SU-DHL-6 (cell line): Measurements from ENCODE around the gene C1QTNF8.

Experiments
- H2AFZ ChIP-seq: fragments of 200-600 bp; sonication (generic); 2 replicates; pipeline ENCODE4 v1.6.1; 2014; ENCODE audit warnings: low read depth, mild to moderate bottlenecking, moderate library complexity, mixed read lengths, antibody characterized with exemption, low read length; ENCODE audit not compliant: severe bottlenecking
- H3F3A ChIP-seq: fragments of 200-600 bp; shearing (Covaris generic); 2 replicates; pipeline ENCODE4 v1.6.0; 2016; ENCODE audit warnings: antibody characterized with exemption, mild to moderate bottlenecking; ENCODE audit not compliant: insufficient read depth
- H3K27ac ChIP-seq: fragments of 200-600 bp; sonication (generic); 2 replicates; pipeline ENCODE4 v1.5.1; 2016; ENCODE audit warnings: low read depth, mild to moderate bottlenecking, low read length, moderate library complexity, mixed read lengths
- H3K27me3 ChIP-seq: fragments of 200-600 bp; sonication (generic), shearing (Covaris generic); 2 replicates; pipeline ENCODE4 v1.6.0; 2014; ENCODE audit warnings: mild to moderate bottlenecking, low read length
- H3K36me3 ChIP-seq: fragments of 200-600 bp; sonication (generic); 2 replicates; pipeline ENCODE4 v1.6.1; 2014; ENCODE audit warnings: mild to moderate bottlenecking, low read length, mixed read lengths
- H3K4me2 ChIP-seq: fragments of 300-600, 200-600 bp; shearing (Covaris generic), sonication (generic); 2 replicates; pipeline ENCODE4 v1.6.0; 2014; ENCODE audit warnings: low read length, low read depth, mild to moderate bottlenecking; ENCODE audit not compliant: poor library complexity, severe bottlenecking
- H3K4me3 ChIP-seq: fragments of 200-600 bp; sonication (generic); 2 replicates; pipeline ENCODE4 v1.5.1; 2014; ENCODE audit warnings: antibody characterized with exemption, low read length, mild to moderate bottlenecking, mixed read lengths; ENCODE audit not compliant: insufficient read depth, poor library complexity, severe bottlenecking
- H3K79me2 ChIP-seq: fragments of 200-600 bp; sonication (generic); 2 replicates; pipeline ENCODE4 v1.6.1; 2014; ENCODE audit warnings: mild to moderate bottlenecking, low read length, moderate library complexity; ENCODE audit not compliant: insufficient read depth
- H3K9ac ChIP-seq: fragments of 200-600 bp; sonication (generic); 2 replicates; pipeline ENCODE4 v1.7.0; 2014; ENCODE audit warnings: mild to moderate bottlenecking, low read length
- H3K9me2 ChIP-seq: fragments of 200-600 bp; sonication (generic); replicated peaks from 2 replicates; pipeline ENCODE4 v1.6.1; 2014; ENCODE audit warnings: low read length; ENCODE audit not compliant: insufficient read depth
- H3K9me3 ChIP-seq: fragments of 200-600 bp; sonication (generic); 2 replicates; pipeline ENCODE4 v1.6.1; 2014; ENCODE audit warnings: low read length, mixed read lengths; ENCODE audit not compliant: insufficient read depth
- H4K20me1 ChIP-seq: fragments of 200-600 bp; sonication (generic); 2 replicates; pipeline ENCODE4 v1.6.1; 2014; ENCODE audit warnings: low read depth, mild to moderate bottlenecking, antibody characterized with exemption, low read length, moderate library complexity, mixed read lengths
- EZH2phosphoT487 ChIP-seq: fragments of 200-600 bp; sonication (generic), shearing (Covaris generic); conservative IDR thresholded peaks from 2 replicates; pipeline ENCODE4 v1.6.1; 2018; ENCODE audit warnings: mild to moderate bottlenecking, antibody characterized with exemption, low read length, moderate library complexity, mixed read lengths
- TF ChIP-seq, protein P1 (sequence below): fragments of 200-600 bp; sonication (generic); IDR thresholded peaks from one replicate; pipeline ENCODE4 v1.5.1; 2017; ENCODE audit warnings: antibody characterized with exemption, mild to moderate bottlenecking, low read length, moderate library complexity; ENCODE audit not compliant: insufficient read depth, poor library complexity, severe bottlenecking

Gene C1QTNF8

DNA sequence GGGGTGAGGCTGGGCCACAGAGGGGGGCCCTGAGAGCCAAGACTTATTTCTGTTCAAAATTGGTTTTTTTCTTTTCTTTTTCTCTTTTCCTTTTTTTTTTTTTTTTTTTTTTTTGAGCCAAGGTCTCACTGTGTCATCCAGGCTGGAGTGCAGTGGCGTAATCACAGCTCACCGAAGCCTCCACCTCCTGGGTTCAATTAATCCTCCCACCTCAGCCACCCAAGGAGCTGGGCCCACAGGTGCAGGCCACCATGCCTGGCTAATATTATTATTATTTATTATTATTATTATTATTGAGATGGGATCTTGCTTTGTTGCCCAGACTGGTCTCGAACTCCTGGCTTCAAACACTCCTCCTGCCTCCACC is 39.4 kb upstream of the C1QTNF8 start:
- no peak for TF ChIP-seq EZH2phosphoT487
- TF ChIP-seq, protein P1, sequence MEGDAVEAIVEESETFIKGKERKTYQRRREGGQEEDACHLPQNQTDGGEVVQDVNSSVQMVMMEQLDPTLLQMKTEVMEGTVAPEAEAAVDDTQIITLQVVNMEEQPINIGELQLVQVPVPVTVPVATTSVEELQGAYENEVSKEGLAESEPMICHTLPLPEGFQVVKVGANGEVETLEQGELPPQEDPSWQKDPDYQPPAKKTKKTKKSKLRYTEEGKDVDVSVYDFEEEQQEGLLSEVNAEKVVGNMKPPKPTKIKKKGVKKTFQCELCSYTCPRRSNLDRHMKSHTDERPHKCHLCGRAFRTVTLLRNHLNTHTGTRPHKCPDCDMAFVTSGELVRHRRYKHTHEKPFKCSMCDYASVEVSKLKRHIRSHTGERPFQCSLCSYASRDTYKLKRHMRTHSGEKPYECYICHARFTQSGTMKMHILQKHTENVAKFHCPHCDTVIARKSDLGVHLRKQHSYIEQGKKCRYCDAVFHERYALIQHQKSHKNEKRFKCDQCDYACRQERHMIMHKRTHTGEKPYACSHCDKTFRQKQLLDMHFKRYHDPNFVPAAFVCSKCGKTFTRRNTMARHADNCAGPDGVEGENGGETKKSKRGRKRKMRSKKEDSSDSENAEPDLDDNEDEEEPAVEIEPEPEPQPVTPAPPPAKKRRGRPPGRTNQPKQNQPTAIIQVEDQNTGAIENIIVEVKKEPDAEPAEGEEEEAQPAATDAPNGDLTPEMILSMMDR, result no peak
- no peaks in the 10 kb centered on the region for H3F3A ChIP-seq
- H3K36me3 ChIP-seq, result no peaks in the 10 kb centered on the region
- no peaks in the 10 kb centered on the region for H3K9me3 ChIP-seq
- no peak overlapping the region for H3K27ac ChIP-seq
- no peak overlapping the region for H3K4me2 ChIP-seq
- H3K27me3 ChIP-seq, result no peaks in the 10 kb centered on the region
- H4K20me1 ChIP-seq, result no peaks in the 10 kb centered on the region
- H3K4me3 ChIP-seq, result no peak overlapping the region
- no peaks in the 10 kb centered on the region for H3K9me2 ChIP-seq
- no peak overlapping the region for H3K9ac ChIP-seq
- no peaks in the 10 kb centered on the region for H3K79me2 ChIP-seq
- H2AFZ ChIP-seq, result no peak overlapping the region

DNA sequence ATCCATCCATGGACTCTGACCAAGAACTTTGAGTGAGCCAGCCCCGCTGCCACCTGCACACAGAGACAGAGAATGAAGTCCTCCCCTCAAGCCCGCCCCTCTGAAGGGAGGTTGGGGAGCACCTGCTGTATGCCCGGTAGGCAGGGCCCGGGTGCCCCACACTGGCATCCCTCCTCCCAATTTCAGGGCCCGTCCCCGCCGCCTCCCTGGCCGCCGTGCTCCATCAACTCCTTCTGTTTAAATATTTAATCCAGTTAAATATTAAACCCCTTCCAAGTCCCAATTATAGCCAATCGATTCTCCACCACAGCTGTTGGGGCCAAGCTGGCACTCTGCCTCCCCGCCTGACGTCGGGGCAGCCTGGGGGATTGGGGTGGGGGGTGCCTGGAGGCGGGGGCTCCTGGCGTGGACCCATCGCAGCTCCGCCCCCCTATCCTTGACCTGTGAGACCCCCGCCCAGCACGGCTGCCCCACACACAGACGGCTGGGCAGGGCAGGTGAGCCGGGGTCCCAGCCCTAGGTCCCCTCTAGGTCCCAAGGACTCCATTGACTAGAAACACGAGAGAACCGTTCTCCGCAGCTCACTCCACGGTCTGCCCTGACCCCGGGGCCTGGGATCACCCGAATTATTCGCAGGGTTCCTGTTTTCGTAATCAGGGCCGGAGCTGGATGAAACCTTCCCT is 38.9 kb upstream of the C1QTNF8 start:
- H3K27me3 ChIP-seq, result no peaks in the 10 kb centered on the region
- no peaks in the 10 kb centered on the region for H3K9me3 ChIP-seq
- H4K20me1 ChIP-seq, result no peaks in the 10 kb centered on the region
- H2AFZ ChIP-seq, result no peak overlapping the region
- H3K27ac ChIP-seq, result no peak overlapping the region
- H3K9ac ChIP-seq, result no peak overlapping the region
- TF ChIP-seq EZH2phosphoT487, result no peak
- TF ChIP-seq, protein P1, result no peak
- H3K36me3 ChIP-seq, result no peaks in the 10 kb centered on the region
- no peaks in the 10 kb centered on the region for H3F3A ChIP-seq
- H3K4me3 ChIP-seq, result no peak overlapping the region
- no peak overlapping the region for H3K4me2 ChIP-seq
- no peaks in the 10 kb centered on the region for H3K9me2 ChIP-seq
- H3K79me2 ChIP-seq, result no peaks in the 10 kb centered on the region

DNA sequence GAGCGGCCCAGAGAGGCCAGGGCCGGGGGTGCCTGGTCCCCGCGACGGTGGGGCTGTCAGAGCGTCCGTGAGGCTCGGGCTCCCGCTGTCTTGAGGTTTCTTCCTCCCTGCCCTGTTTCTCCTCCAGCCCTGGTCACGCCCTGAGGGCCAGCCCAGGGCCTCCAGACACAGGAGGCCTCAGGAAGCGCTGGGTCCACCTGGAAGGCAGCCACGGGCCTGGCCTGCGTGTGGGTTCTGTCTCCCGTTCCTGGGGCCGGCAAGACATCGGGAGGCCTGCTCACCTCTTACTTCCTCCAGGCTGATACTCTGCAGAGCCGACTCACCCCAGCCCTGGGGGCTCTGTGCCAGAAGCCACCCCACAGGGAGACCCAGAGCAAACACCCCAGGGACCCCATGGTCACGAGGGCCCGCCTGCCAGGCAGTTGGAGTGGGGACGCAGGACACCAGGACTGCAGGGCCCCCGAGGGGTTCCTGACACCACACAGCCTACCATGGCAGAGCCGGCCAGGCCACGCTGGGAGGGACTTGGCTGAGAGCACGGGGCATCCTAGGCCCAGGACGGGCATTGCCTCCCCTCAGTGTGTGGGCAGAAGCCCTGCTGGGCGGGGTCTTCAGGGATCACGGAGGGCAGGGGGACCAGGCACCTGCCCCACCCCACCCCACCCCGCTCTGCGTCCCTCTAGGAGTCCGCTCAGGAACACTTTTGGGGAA is 37.9 kb upstream of the C1QTNF8 start:
- H3K27me3 ChIP-seq, result no peaks in the 10 kb centered on the region
- H3K4me2 ChIP-seq, result no peak overlapping the region
- no peaks in the 10 kb centered on the region for H4K20me1 ChIP-seq
- no peaks in the 10 kb centered on the region for H3F3A ChIP-seq
- no peak overlapping the region for H2AFZ ChIP-seq
- H3K36me3 ChIP-seq, result no peaks in the 10 kb centered on the region
- no peaks in the 10 kb centered on the region for H3K9me3 ChIP-seq
- H3K4me3 ChIP-seq, result no peak overlapping the region
- no peak overlapping the region for H3K9ac ChIP-seq
- H3K9me2 ChIP-seq, result no peaks in the 10 kb centered on the region
- no peaks in the 10 kb centered on the region for H3K79me2 ChIP-seq
- TF ChIP-seq EZH2phosphoT487, result no peak
- TF ChIP-seq, protein P1, result no peak
- no peak overlapping the region for H3K27ac ChIP-seq
